Sigmoid colon (tissue), 7 donors: ENCODE measurements around the gene SUGCT. TPM values are rescaled to one million over a fixed set of nuclear protein-coding genes. Genes with fewer than 3 reads are reported as not detected.
"Not testable (repeated sequence)": the region's sequence is repeated elsewhere in the genome, so short reads cannot be mapped to it uniquely, and the experiment has no call there.

ENCODE experiments used
- DNase-seq: peaks from one replicate; pipeline ENCODE4 v3.0.0-alpha.2; 2019
- H3K27ac ChIP-seq, 4 donors: fragments of 200-600 bp; sonication (generic); one replicate each; pipeline ENCODE4 v1.5.1; 2016 to 2019; ENCODE audit warnings: mild to moderate bottlenecking in 1 of 4
- H3K27me3 ChIP-seq, 3 donors: fragments of 200-600 bp; sonication (generic); one replicate each; pipeline ENCODE4 v1.5.1; 2019; ENCODE audit warnings: mild to moderate bottlenecking in 1 of 3
- H3K36me3 ChIP-seq, 4 donors: fragments of 200-600 bp; sonication (generic); one replicate each; pipeline ENCODE4 v1.5.1; 2016 to 2019
- H3K4me1 ChIP-seq, 4 donors: fragments of 200-600 bp; sonication (generic); one replicate each; pipeline ENCODE4 v1.5.1; 2017 to 2019
- H3K4me3 ChIP-seq, 4 donors: fragments of 200-600 bp; sonication (generic); one replicate each; pipeline ENCODE4 v1.5.1; 2017 to 2019; ENCODE audit warnings: mild to moderate bottlenecking in 2 of 4, moderate library complexity in 1 of 4
- H3K9me3 ChIP-seq, 4 donors: fragments of 200-600 bp in 3 of 4; sonication (generic) in 3 of 4; one replicate each; pipeline versions ENCODE4 v1.5.1 to v1.6.1; 2013 to 2019
- EP300 ChIP-seq, 4 donors: sonication (generic); formaldehyde crosslinking; IDR thresholded peaks; one replicate each; pipeline ENCODE4 v1.6.1; 2017; ENCODE audit warnings: antibody characterized with exemption in 4 of 4
- POLR2A ChIP-seq, 2 donors: fragments of 450-650 bp; IDR thresholded peaks; one replicate each; pipeline ENCODE4 v1.6.1; 2016; ENCODE audit warnings: antibody characterized with exemption in 2 of 2, mild to moderate bottlenecking in 2 of 2, moderate library complexity in 2 of 2
- POLR2AphosphoS5 ChIP-seq, 4 donors: sonication (generic); formaldehyde crosslinking; IDR thresholded peaks; one replicate each; pipeline ENCODE4 v1.6.1; 2017; ENCODE audit warnings: antibody characterized with exemption in 4 of 4
- WGBS, 2 donors: extraction: QIAGEN DNeasy Blood & Tissue Kit; methylation state at CpG; one replicate each; pipeline ENCODE4 v1.1.7; 2013; 5-methylcytosine and 5-hydroxymethylcytosine counted together
- intact Hi-C: fragments of 100-400 bp; cut with DNase I; formaldehyde crosslinking; loops from one replicate; pipeline ENCODE4 v1.15.1; 2023
- polyA plus RNA-seq, 3 donors: library from polyadenylated mRNA; stranded (reverse); fragments of 200-250 nt; gene quantifications; one replicate each; pipeline ENCODE4 v1.2.3, GENCODE V29; 2013
- total RNA-seq, 4 donors: library from RNA; depleted of rRNA; stranded (reverse); fragments of >200 nt; gene quantifications; one replicate each; pipeline ENCODE4 v1.1.0, GENCODE V29; 2016
- TF ChIP-seq, protein P1 (sequence below), 4 experiments: fragments of 450-650 bp in 3 of 4; fragments of 200-600 bp in 1 of 4; IDR thresholded peaks; one replicate each; pipeline ENCODE4 v1.5.1; 2016 to 2019; ENCODE audit warnings: antibody characterized with exemption in 4 of 4, mild to moderate bottlenecking in 3 of 4, moderate library complexity in 2 of 4
- donor health status: healthy with polysubstance abuse.
- donor health status: Bipolar disorder and iron deficiency.
- donor health status: healthy.

SUGCT gene
- total and polyA plus RNA-seq, 7 donors, result 2.3 to 25.9 (median 6.3) TPM

DNA sequence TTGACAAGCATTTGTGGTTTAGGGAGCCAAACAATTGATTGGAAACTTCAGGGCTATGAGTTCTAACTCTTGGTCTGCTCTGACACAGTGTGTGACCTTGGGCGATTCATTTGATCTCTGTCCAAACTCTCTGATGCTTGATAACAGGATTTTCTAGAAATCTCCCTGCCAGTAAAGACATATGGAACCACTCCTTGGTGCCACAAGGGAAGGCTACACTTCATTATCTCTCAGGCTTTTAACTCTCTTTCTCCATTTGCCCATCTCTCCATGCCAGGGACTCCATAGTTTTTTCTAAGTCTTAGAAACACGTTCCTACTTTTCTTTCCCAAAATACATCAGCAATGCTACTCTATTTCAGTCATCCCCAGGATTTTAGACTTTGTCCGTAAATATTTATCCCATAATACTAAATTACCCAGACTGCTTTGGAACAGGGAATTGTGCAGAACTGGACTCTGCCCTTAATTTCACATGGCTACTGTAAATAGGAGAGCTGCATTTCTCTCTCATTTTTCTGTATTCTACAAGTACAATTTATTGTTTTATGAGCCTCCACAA, 488.2 kb downstream of the SUGCT start:
- H3K4me1 ChIP-seq, result no peaks in the 10 kb centered on the region
- H3K9me3 ChIP-seq, result no peaks in the 10 kb centered on the region
- H3K4me3 ChIP-seq, result no peak overlapping the region
- no peak for DNase-seq
- no peaks in the 10 kb centered on the region for H3K36me3 ChIP-seq
- H3K27ac ChIP-seq, result no peak overlapping the region
- 9 to 60% methylated on average over 3 of the region's 3 CpGs for WGBS, 2 donors
- H3K27me3 ChIP-seq, result no peaks in the 10 kb centered on the region
- TF ChIP-seq POLR2A (IDR thresholded peaks at IDR 0.05) (no peak), EP300 (IDR thresholded peaks at IDR 0.05) (no peak), POLR2AphosphoS5 (IDR thresholded peaks at IDR 0.05) (no peak)
- TF ChIP-seq, protein P1, sequence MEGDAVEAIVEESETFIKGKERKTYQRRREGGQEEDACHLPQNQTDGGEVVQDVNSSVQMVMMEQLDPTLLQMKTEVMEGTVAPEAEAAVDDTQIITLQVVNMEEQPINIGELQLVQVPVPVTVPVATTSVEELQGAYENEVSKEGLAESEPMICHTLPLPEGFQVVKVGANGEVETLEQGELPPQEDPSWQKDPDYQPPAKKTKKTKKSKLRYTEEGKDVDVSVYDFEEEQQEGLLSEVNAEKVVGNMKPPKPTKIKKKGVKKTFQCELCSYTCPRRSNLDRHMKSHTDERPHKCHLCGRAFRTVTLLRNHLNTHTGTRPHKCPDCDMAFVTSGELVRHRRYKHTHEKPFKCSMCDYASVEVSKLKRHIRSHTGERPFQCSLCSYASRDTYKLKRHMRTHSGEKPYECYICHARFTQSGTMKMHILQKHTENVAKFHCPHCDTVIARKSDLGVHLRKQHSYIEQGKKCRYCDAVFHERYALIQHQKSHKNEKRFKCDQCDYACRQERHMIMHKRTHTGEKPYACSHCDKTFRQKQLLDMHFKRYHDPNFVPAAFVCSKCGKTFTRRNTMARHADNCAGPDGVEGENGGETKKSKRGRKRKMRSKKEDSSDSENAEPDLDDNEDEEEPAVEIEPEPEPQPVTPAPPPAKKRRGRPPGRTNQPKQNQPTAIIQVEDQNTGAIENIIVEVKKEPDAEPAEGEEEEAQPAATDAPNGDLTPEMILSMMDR (IDR thresholded peaks at IDR 0.05), result no peak
- intact Hi-C loops, result no loop called here

DNA sequence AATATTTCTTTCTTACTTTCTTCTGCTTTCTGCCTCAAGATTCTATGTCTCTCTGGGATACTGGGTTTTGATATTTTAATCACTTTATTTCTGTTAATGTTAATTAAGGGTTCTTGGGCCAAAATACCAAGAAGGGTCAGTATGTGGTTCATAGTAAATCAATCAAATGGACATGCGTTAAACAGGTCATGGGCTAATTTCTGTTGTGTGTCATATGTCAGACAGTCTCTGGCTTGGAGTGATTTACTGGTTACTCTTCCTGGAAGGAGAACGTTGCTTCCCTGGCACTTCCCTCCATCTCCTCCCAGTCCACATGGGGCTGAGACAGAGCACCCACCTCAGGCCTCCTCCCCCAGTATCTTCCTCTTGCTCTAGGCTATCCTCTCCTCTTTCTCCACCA, 489.1 kb downstream of the SUGCT start:
- intact Hi-C loops, result no loop called here
- Histone ChIP-seq H3K9me3 (no peaks in the 10 kb centered on the region), H3K27ac (no peak overlapping the region), H3K36me3 (no peaks in the 10 kb centered on the region), H3K4me3 (no peak overlapping the region), H3K4me1 (no peaks in the 10 kb centered on the region), H3K27me3 (no peaks in the 10 kb centered on the region)
- 48 to 62% methylated on average over 2 of the region's 2 CpGs for WGBS, 2 donors
- no peak for DNase-seq
- no peak for TF ChIP-seq POLR2A (IDR thresholded peaks at IDR 0.05)
- no peak for TF ChIP-seq EP300 (IDR thresholded peaks at IDR 0.05)
- TF ChIP-seq POLR2AphosphoS5 (IDR thresholded peaks at IDR 0.05), result no peak
- TF ChIP-seq, protein P1 (IDR thresholded peaks at IDR 0.05), result no peak

DNA sequence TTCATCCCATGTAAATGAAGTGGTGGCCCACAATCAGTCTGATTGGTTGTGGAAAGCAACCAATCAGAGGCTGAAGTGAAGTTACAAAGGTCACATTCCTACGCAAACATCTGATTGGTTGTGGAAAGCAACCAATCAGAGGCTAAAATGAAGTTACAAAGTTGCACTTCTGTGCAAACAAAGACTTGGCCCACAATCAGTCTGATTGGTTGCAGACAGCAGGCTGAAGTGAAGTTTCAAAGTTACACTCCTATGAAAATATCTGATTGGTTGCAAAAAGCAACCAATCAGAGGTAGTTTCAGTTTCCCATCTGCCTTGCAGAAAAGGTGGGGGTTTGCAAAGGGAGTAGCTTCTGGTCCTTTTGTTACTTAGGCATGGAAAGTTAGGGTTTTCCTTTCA, 492.6 kb downstream of the SUGCT start:
- H3K4me3 ChIP-seq, intact Hi-C loops, H3K36me3 ChIP-seq, H3K9me3 ChIP-seq, DNase-seq, H3K4me1 ChIP-seq, H3K27me3 ChIP-seq, H3K27ac ChIP-seq: not testable (repeated sequence)
- 94 to 99% methylated on average over 1 of the region's 1 CpG for WGBS, 2 donors

DNA sequence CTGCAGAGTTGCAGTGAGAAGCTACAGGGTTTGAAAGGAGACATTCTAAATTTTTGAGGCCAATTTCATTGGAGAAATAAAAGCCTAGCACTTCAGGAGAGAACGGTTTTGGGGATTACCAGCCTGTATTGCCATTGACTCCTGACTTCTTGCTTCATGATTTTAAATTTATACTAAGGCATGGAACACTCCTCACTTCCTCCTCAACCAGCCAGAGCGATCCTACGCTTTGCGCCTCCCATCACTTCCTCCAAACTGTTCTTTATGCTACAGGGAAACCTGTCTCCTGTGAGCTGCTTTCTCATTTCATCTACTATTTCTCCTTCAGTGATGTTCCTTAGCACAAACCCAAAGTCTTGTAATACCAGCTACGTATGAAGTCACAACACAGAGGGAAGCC, 495.1 kb downstream of the SUGCT start:
- no peak for DNase-seq
- WGBS, 2 donors, result 84 to 95% methylated on average over 5 of the region's 5 CpGs
- Histone ChIP-seq H3K4me3 (no peak overlapping the region), H3K36me3 (no peaks in the 10 kb centered on the region), H3K27ac (no peak overlapping the region), H3K4me1 (no peaks in the 10 kb centered on the region), H3K27me3 (no peaks in the 10 kb centered on the region), H3K9me3 (no peaks in the 10 kb centered on the region)
- TF ChIP-seq, protein P1 (IDR thresholded peaks at IDR 0.05), result no peak
- TF ChIP-seq POLR2AphosphoS5 (IDR thresholded peaks at IDR 0.05) (no peak), EP300 (IDR thresholded peaks at IDR 0.05) (no peak), POLR2A (IDR thresholded peaks at IDR 0.05) (no peak)
- intact Hi-C loops, result no loop called here

DNA sequence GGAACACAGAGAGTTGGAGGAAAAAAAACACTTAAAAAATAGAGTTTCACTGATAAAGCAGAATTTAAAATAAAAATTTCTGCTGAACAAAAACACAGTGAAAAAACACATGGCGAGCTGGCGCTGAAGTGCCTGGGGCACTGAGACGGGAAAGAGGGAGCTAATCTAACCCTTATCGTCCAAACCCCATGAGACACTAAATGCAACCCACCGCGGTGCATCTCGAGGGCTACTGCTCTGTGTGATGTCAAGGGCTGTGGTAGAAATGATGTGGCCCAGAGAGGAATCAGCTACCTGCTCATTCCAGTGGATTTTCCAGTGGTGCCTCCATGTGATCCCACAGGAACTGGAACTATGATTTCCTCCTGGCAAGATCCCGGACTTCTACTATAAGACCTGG, 499.3 kb downstream of the SUGCT start:
- no peak for TF ChIP-seq POLR2A (IDR thresholded peaks at IDR 0.05)
- Histone ChIP-seq H3K4me3 (no peak overlapping the region), H3K27me3 (no peaks in the 10 kb centered on the region), H3K9me3 (no peaks in the 10 kb centered on the region), H3K4me1 (no peaks in the 10 kb centered on the region), H3K36me3 (no peaks in the 10 kb centered on the region), H3K27ac (no peak overlapping the region)
- intact Hi-C loops, result no loop called here
- DNase-seq, result no peak
- 96 to 97% methylated on average over 8 of the region's 8 CpGs for WGBS, 2 donors
